B cell (primary cell): Measurements from ENCODE around the gene ID3.

Source experiments
- CTCF ChIP-seq: fragments of 200-600 bp; IDR thresholded peaks from one replicate; pipeline ENCODE4 v1.8.0; 2022; ENCODE audit warnings: antibody characterized with exemption, mild to moderate bottlenecking
- EZH2 ChIP-seq: IDR thresholded peaks from 2 replicates; pipeline ENCODE4 v1.6.1; 2012; ENCODE audit warnings: borderline replicate concordance, low read depth, mild to moderate bottlenecking, moderate library complexity, low read length; ENCODE audit not compliant: insufficient read depth, poor library complexity, severe bottlenecking

GRCh38 chr1:23594927-23595353 is 35.6 kb upstream of the ID3 start:
- TF ChIP-seq CTCF = no peak
- no peak for TF ChIP-seq EZH2
